ENCODE data around the gene NUDT14. TPM values are rescaled to one million over a fixed set of nuclear protein-coding genes. Genes with fewer than 3 reads are reported as not detected.

Gene NUDT14
- total RNA-seq, 1 donor from 2014 or later, result 87.4 TPM

DNA sequence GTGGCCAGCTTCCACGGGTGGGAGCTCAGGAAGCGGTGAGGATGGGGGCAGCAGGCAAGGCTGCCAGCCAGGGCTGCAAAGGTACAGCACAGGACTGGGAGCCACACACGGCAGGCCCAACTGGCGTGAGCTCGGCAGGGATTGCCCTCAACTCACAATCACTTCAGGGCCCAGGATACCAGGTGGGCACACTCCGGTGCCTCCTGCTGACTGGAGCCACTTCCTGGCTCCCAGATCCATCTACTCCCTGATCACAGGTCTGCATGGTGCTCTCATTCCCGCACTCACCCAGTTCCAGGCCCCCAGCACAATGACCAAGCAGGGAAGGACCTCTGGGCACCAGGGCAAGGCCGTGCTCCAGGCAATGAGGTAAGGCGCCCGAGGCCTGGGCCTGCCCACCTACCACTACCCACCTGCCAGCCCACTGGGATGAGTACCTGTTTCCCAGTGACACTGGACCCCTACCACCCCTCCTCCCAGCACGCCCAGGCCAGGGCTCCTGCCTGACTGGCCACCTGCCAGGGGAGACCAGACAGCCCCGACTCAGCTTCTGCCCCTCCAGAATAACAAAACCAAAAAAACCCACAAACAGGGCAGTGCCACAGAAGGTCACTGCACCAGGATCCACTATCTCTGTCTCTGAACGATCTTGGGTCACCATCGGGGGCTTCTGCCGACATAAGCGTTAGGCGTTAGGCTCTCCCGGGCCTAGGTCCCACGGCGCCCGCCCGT lies 14.4 kb downstream of the NUDT14 start:
- H3K36me3 ChIP-seq (ENCODE audit: control insufficient read depth, insufficient read depth, low read length), result no peaks in the 10 kb centered on the region
- H3K27me3 ChIP-seq (ENCODE audit: control insufficient read depth, insufficient read depth, low read length), result peaks cover 38% of the 10 kb centered on the region
- TF ChIP-seq CTCF (IDR thresholded peaks at IDR 0.05; ENCODE audit: insufficient read depth, low read length, poor library complexity, severe bottlenecking), result no peak
- H3K4me3 ChIP-seq (ENCODE audit: low read depth, low read length), result no peak overlapping the region
- no peak for DNase-seq (ENCODE audit: low read depth)

- Histone ChIP-seq H3K36me3 (ENCODE audit: control insufficient read depth, insufficient read depth, low read length) (no peaks in the 10 kb centered on the region), H3K4me3 (ENCODE audit: low read depth, low read length) (no peak overlapping the region), H3K27me3 (ENCODE audit: control insufficient read depth, insufficient read depth, low read length) (peaks cover 33% of the 10 kb centered on the region)
- no peak for TF ChIP-seq CTCF (IDR thresholded peaks at IDR 0.05; ENCODE audit: insufficient read depth, low read length, poor library complexity, severe bottlenecking)
- DNase-seq (ENCODE audit: low read depth), result no peak
Measured at GRCh38 chr14:105165761-105166485, 15.2 kb downstream of the NUDT14 start.

DNA sequence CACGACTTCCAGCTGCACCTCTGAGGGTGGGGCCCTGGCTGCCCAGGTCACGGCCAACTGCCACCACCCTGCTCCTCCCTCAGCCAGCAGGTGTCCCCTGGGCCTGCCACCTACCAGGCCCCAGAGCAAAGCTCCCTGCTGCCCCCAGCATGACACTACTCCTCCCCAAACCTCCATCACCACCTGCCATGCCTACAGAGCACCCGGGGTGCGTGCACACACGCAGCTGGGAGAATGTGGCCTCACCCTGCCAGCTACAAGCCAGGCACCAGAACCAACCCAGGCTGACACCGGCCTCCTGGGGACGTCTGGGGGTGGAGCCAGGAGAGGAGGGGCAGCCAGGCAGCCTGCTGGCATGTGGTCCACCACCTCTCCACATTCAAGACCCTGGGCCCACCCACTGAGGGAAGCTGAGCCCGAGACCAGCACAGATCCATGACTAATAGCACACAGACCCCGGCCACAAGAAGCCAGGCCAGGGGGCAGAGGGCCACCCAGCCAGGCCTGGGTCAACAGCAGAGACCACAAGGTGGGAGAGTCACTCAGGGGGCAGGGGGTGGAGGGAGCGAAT lies 15.9 kb downstream of the NUDT14 start:
- DNase-seq (ENCODE audit: low read depth), result no peak
- no peaks in the 10 kb centered on the region for H3K36me3 ChIP-seq (ENCODE audit: control insufficient read depth, insufficient read depth, low read length)
- no peak for TF ChIP-seq CTCF (IDR thresholded peaks at IDR 0.05; ENCODE audit: insufficient read depth, low read length, poor library complexity, severe bottlenecking)
- no peak overlapping the region for H3K4me3 ChIP-seq (ENCODE audit: low read depth, low read length)
- H3K27me3 ChIP-seq (ENCODE audit: control insufficient read depth, insufficient read depth, low read length), result peaks cover 28% of the 10 kb centered on the region

DNA sequence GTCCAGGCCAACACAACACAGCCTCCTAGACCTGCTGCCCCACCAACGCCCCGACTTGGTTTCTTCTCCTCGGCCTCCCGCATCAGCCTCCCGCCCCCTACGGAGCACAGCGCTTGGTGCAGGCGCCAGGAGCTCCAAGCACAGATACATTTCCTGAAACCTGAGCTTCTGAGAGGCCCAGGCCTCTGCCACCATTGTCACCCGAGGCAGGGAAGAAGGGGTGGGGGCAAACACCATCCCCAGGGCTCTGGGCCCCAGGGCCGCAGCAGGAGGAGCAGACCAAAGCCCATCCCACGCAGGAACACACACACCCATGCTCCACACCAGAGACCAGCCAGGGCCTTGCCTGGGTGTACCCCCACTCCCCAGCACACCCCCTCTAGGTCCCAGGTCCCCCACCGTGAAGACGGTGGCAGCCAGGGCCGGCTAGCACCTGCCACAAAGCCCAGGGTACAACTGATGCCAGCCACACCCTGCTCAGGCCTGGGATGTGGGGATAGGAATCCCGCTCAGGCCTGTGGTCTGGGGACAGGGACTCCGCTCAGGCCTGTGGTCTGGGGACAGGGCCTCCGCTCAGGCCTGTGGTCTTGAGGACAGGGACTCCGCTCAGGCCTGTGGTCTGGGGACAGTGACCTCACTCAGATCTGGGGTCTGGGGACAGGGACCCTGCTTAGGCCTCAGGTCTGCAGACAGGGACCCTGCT lies 17.9 kb downstream of the NUDT14 start:
- Histone ChIP-seq H3K4me3 (ENCODE audit: low read depth, low read length) (no peak overlapping the region), H3K36me3 (ENCODE audit: control insufficient read depth, insufficient read depth, low read length) (no peaks in the 10 kb centered on the region), H3K27me3 (ENCODE audit: control insufficient read depth, insufficient read depth, low read length) (peaks cover 16% of the 10 kb centered on the region)
- TF ChIP-seq CTCF (IDR thresholded peaks at IDR 0.05; ENCODE audit: insufficient read depth, low read length, poor library complexity, severe bottlenecking), result no peak
- DNase-seq (ENCODE audit: low read depth), result no peak

DNA sequence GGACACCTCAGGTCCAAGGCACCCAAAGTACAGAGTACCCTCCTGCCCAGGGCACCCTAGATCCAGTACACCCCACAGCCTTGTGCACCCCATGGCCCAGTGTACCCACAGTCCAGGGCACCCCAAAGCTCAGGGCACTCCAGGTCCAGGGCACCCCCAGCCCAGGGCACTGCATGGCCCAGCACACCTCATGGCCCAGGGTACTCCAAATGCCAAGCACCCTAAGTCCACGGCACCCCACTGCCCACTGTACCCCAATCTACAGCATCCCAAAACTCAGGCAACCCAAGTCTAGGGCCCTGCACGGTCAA lies 18.5 kb downstream of the NUDT14 start:
- H3K4me3 ChIP-seq (ENCODE audit: low read depth, low read length), result no peak overlapping the region
- no peaks in the 10 kb centered on the region for H3K36me3 ChIP-seq (ENCODE audit: control insufficient read depth, insufficient read depth, low read length)
- H3K27me3 ChIP-seq (ENCODE audit: control insufficient read depth, insufficient read depth, low read length), result peaks cover 13% of the 10 kb centered on the region
- no peak for DNase-seq (ENCODE audit: low read depth)
- TF ChIP-seq CTCF (IDR thresholded peaks at IDR 0.05; ENCODE audit: insufficient read depth, low read length, poor library complexity, severe bottlenecking), result no peak

Measured in kidney epithelial cell (primary cell).